Stimulated activated CD4-positive, alpha-beta T cell treated with anti-CD3 and anti-CD28 coated beads, Interleukin-1b, Interleukin-23, amount 100 ng/mL, for 24 hours (primary cell): Measurements from ENCODE around the gene FAM53B.
"Not testable (repeated sequence)": the region's sequence is repeated elsewhere in the genome, so short reads cannot be mapped to it uniquely, and the experiment has no call there.

Experiments used
- DNase-seq, 4 experiments: peaks; one replicate each; pipeline ENCODE4 v3.0.0-alpha.2; 2020; ENCODE audit warnings: low read depth in 4 of 4, low spot score in 1 of 4

The FAM53B gene

GRCh38 chr10:124591123-124591495 lies 153.1 kb downstream of the FAM53B start:
- DNase-seq: no peak

DNA sequence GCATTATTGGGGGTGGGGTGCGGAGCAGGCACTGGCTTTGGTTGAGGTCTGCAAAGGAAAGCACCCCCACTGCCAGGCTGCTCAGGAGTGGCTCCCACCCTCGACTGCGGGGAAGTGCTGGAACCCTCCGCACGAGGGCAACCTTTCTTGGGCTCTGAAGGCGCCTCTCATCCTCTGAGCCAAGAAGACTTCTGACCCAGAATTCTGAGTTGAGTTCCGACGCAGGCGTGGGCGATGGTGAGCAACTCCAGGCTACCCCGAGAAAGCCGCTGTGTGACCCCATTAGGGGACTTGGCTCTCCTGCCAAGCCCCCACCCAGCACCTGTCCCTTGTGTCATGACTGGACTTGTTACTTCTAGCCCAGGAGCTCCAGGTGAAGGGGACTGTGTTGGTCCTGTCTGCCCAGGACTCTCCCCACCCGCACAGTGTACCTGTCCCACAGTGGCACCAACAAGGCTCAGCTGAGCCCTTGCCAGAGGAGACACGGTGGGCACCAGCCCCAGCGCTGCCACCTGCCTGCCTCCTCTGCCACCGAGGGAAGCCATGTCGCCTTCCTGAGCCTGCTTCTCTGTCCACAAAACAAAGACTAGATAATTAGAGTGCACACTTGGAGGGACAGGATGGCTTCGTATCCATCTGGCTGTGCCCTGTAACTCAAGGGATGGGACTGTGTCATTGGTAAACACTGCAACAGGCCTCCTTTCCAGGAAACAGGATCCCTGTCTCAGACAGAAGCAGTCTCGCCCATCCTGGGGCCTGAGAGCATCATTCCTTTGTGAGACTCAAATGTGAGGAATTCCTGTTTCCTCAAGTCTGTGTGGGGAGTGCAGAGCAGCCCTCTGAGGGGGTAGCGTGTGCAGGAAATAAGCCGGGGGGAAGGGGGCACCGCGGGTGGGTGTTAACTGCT lies 153.7 kb downstream of the FAM53B start:
- no peak for DNase-seq

GRCh38 chr10:124589491-124590041 lies 154.6 kb downstream of the FAM53B start:
- DNase-seq: no peak

DNA sequence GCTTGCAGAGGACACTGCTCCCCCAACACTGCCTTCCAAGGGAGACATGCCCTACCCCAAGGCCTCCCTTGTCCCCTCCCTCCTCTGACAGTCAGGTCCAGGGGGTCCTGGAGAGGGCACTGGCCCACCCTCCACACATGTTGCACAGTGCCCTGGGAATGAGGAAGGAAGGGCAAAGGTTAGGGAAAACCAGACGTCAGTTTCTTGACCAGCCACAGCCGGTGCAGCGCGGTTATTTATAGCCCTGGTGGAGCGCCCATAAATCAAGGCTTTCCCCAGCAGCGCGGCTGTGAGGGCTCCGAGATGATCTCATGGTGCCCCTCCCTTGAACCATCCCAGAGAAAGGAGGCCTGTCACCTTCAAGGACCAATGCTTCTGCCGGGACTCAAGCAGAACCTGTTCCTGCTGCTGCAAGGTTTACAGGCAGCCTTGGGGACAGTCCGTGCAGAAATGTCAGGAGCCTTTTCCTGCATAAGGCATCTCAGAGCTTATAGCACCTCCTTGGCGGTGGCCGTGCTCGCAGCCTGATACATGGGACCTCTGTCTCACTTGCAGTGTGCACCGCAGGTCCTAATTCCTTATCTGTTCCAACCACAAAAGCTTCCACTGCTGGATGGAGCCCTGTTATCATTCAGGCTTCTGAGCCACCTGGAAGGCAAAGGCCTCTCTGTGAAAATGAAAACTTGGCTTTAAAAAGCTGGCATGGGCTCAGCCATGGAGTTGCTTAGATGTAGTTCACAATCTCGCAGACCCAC lies 155.3 kb downstream of the FAM53B start:
- no peak for DNase-seq

DNA sequence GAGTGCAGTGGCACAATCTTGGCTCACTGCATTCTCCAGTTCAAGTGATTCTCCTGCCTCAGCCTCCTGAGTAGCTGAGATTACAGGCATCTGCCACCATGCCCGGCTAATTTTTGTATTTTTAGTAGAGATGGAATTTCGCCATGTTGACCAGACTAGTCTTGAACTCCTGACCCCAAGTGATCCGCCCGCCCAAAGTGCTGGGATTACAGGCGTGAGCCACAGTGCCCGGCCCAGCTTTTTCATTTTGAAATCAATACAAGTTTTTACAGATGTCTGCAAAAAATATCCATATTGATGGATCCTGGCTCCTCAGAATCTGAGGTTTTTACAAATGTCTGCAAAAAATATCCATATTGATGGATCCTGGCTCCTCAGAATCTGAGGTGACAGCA lies 155.8 kb downstream of the FAM53B start:
- not testable (repeated sequence) for DNase-seq

- no peak for DNase-seq
These were observed 156.4 kb downstream of the FAM53B start for GRCh38 chr10:124587811-124588211.

DNA sequence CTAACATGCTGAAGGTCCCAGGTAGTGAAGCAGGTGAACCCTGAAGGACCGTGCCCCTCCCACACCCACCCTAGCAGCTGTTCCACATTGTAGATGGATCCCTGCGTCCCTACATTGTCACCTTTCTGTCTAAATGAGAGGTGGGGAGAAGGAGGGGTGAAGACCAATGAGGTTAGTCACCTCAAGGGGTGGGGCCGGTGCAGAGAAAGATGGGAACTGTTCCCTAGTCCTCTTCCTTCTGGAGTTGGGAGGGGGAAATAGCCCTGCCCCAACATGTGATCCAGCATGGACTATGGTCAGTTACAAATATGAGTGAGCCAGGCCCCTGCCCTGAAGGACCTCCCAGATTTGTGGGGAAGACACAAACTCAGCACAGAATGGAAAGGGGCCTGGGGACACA lies 158.0 kb downstream of the FAM53B start:
- DNase-seq: no peak

DNA sequence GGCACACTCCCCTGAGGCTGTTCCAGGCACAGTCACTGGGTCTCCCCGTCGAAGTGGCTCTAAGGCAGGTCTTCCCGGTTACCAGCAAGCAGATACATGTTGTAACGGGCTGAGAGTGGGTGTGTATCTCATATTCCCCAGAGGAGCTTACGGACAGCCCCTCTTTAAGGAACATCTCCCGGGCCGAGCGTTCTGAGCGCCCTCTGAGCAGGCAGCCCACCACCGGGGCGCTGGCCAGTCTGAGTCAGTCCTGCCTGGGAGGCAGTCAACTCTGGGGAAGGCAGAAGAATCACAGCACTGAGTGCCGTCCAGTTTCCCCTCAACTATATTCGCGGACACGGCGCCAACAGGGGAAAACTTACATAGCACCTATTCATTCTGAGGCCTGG lies 165.2 kb downstream of the FAM53B start:
- no peak for DNase-seq

DNA sequence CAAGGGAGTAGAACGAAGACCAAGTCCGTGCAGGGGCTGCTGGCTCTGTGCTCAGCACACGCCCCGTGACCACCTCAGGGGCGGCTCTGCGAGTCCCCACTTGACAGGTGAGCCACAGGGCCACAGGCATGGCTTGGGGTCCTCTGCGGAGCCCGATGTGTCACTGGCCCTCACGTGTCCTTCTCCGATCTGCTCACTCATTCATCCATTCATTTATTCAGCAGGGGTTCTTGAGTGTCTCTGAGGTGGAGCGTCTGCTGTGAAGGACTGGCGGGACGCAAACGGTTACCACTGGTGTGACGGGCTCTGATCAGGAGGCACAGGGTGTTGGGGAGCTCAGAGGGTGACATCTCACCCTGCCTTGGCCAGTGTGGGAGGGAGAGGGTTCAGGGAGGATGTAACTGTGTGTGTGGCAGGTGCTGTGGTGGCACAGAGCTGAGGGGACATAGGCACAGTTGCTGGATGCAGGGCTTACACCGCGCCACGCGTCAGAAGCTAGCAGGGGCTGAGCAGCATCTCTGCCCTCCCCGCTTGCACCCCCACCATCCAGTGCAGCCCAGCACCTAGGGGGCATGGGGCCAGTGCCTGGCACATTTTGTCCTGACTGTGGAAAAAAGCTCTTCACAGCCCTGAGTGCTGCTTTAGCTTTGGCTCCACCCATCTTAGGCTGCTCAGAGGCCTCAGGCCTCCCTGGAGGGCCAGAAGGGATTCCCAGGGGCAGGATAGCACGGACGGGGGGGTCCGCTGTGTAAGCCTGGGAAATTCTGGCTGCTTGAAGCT lies 165.8 kb downstream of the FAM53B start:
- no peak for DNase-seq

DNA sequence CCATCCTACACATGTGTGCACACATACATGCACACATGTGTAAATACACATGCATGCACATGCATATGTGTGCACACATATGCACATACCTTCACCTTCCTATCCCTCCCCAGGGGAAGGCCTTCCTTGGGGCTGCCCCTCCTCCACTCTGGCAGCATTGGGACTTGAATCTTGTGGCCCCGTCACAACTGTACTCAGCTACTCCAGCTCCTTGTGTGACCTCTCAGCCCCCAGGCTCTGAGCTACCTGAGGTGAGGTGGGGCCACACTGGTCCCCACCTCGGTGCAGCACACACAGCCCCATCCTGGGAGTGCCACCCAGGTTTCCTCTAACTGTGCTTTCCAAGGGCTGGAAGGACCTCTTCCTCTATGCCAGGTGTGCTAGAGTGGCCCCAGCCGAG lies 166.5 kb downstream of the FAM53B start:
- no peak for DNase-seq

DNA sequence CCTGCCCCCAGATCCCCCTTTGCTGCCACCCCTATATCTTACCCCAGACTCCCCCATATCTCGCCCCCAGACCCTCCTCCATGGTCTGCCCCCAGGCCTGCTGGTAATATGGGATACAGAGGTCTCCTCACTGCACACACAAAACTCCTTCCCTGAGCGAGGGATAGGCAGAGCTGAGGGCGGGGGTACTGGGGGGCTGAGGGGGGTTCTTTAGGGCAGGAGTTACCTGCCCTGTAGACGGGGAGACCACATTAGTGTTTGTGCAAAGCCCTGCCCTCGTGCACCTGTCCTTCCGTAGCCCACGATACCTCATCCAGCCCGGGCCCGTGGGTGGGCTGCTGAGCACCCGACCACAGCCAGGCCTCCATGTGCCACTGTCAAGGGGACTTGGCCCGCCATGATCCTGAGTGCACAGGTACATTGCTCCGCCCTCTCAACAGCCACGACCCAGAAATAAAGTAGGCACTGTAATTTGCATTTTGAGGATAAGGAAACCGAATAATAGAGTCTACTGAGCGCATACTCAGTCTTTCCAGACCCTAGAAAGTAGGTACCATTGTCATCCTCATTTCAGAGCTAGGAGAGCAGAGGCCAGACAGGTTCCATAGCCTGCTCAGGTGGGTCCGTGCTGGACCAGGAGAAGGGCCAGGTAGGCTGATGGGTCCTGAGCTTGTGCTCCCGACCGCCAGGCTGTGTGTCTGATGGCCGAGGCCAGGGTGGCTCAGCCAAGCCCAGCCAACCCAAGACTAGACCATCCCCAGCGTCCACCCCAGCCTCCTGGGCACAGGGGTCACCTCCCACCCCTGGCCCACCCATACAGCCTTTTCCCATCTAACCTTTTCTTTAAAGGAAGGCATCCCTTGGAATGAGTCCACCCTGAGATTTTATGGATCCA lies 167.4 kb downstream of the FAM53B start:
- DNase-seq: no peak

DNA sequence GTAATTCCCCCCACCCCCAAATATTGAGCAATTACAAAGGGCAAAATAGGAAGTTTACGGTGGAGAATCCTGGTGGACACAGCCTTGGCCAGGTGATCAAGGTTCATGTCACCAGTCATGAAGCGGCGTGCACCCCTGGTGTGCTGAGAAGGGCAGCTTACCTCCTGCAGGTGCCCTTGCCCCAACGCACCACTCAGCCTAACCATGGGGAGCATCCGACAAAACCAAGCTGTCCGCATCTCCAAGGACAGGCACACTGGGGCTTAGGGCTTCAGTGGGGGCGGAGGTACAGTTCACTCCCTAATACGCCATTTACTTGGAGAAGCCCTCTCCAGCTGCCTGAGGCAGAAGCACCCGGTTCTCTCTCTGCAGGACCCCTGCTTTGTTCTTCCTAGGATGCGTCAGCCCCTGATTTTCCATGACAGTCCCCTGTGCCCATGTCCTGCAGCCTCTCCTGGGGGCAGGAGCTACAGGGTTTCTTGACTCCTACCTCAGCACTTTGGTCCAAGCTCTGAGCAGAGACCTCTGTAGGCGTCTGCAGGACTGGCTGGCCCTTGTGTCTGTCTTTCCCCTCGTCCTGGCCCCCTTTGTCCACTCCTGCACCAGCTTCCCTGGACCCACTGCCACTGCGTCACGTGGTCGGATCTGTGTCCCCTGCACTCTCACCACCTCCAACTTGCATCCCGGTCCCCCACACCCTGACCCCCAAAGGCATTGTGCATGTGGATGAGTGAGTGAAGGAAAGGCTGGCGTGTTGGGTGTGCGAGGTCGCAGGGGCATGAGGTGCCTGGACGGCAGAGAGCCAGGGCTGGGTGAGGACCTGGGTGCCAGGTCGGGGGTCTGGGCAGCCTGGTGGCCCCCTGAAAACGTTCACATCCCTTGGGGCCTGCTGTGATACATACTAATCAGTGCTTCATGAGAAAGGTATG lies 168.8 kb downstream of the FAM53B start:
- DNase-seq: no peak

- DNase-seq: no peak
These were observed 169.6 kb downstream of the FAM53B start for GRCh38 chr10:124574456-124575070.

DNA sequence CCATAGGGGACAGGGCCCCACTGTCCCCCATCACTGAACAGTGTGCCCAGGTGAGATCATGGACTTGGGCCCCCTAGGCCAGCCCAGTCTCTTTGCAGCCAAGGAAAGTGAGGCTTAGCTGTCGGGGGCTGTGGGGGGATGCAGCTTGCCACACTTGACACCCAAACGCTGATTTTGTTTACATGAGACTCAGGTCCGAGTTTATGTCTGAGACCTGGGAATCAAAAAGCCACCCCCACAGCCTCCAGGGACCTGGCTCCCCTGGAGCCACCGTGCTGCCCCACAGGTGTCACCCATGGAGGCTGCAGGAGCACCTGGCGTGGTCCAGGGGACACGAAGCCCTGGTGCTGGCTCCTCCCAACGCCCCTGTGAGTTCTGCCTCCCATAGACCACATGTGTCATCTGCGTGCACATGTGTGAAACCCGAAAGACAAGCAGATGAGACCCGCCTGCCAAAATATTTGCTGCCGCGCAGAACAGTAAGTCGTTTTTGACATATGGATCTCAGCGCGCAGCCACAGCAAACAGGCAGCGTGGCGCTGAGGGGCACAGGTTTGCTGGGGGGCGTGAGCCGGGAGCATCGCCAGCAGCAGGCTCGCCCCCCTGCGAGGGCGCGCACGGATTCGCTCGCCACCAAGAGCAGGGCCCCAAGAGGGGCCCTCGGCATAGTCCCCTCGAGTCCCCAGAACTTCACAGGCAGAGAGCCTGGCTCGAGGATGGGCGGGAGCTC lies 170.3 kb downstream of the FAM53B start:
- DNase-seq: no peak

DNA sequence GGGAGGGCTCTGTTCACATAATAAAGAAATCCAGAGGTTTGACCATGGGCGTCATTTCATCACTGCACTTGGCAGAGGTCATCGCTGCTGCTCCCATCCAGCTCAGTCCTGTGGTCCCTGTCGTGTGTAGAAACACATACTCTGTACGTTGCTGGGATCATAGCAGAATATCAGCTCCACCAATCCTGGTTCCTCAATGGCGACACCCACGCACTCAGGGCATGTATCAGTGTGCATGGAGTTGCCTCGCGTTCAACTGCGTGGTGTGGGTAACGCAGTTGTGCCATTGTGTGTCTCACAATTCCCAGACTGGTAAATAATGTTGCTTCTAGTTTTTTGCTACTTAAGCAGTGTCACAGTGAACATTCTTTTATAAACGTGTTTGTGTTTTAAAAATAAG lies 171.4 kb downstream of the FAM53B start:
- no peak for DNase-seq

DNA sequence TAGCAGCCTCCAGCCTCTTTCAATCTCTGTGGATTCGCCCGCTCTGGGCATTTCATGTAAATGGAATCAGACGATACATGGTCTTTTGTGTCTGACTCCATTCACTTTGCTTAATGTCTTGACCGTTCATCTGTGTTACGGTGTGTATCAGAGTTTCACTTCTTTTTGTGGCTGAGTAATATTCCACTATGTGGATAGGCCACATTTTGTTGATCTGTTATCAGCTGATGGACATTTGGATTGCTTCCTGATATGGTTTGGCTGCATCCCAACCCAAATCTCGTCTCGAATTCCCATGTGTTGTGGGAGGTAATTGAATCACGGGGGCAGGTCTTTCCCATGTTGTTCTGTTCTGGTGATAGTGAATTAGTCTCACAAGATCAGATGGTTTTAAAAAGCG lies 173.5 kb downstream of the FAM53B start:
- DNase-seq: no peak

DNA sequence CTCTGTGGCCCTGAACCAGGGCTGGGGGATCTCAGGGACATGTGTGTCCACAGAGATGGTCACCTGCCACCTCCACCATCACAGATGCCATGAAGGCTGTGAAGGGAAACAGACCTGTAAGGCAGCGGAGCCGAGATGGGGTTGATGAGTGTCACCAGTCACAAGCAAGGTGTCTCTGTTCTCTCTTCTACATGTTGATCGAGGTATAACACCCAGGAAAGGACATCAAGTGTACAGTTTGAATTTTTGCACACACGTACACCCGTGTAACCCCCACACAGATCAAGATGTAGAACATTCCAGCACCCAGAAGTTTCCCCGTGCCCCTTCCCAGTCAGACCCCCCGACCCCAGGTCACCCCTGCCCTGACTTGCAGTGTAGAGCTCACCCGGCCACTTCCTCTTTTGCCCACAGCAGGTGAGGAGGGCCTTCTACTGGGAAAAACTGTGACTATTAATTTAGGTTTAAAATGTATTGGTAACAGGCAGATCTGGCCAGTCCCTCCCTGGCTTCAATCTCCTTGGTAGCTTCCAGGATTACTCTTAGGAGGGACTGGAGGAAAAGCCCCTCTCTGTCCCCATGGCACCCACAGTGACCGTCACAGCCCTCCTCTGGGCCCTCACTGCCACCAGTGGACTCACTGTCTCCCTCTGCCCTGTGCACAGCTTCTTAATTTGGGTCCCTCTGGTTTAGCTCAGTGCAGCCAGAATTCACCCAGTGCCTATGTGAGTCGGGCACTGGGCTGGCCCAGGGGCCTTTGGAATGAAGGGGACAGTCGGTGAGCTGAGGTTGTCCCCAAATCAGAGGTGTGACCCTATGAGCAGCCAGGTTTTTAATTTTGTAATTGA lies 174.3 kb downstream of the FAM53B start:
- no peak for DNase-seq
